AG08395 (cell line): ENCODE results near the gene WDR17.

Experiments
- DNase-seq: peaks from one replicate; pipeline ENCODE4 v3.0.0; 2012; ENCODE audit warnings: mixed read lengths, low spot score

Gene WDR17

GRCh38 chr4:176065435-176066291, at the start of gene WDR17:
Gene WDR17, plus strand, starts transcription at chr4:176065841. Its CDS starts 45,740 bp downstream, at chr4:176111581.
- DNase-seq: peak; percentile 84

- no peak for DNase-seq
Measured at GRCh38 chr4:176016601-176017000, 49.0 kb upstream of the WDR17 start.

- DNase-seq: no peak
Measured at GRCh38 chr4:176020481-176021085, 45.1 kb upstream of the WDR17 start.

GRCh38 chr4:176030391-176030790, 35.2 kb upstream of the WDR17 start:
- no peak for DNase-seq

- DNase-seq: no peak
Measured at GRCh38 chr4:176031922-176032321, 33.7 kb upstream of the WDR17 start.

- DNase-seq: no peak
Measured at GRCh38 chr4:176032454-176032853, 33.2 kb upstream of the WDR17 start.

GRCh38 chr4:176034499-176034898, 31.1 kb upstream of the WDR17 start:
- peak; percentile 33 for DNase-seq

- no peak for DNase-seq
Measured at GRCh38 chr4:176034936-176035335, 30.7 kb upstream of the WDR17 start.

GRCh38 chr4:176036585-176037205, 28.9 kb upstream of the WDR17 start:
- no peak for DNase-seq

- DNase-seq: no peak
Measured at GRCh38 chr4:176038789-176039188, 26.9 kb upstream of the WDR17 start.

GRCh38 chr4:176042195-176042594, 23.4 kb upstream of the WDR17 start:
- no peak for DNase-seq

GRCh38 chr4:176043838-176044588, 21.6 kb upstream of the WDR17 start:
- no peak for DNase-seq

- no peak for DNase-seq
Measured at GRCh38 chr4:176044589-176044951, 21.1 kb upstream of the WDR17 start.

GRCh38 chr4:176048631-176049030, 17.0 kb upstream of the WDR17 start:
- no peak for DNase-seq

GRCh38 chr4:176052744-176053143, 12.9 kb upstream of the WDR17 start:
- no peak for DNase-seq

- DNase-seq: no peak
Measured at GRCh38 chr4:176053785-176054184, 11.9 kb upstream of the WDR17 start.

- no peak for DNase-seq
Measured at GRCh38 chr4:176054942-176055341, 10.7 kb upstream of the WDR17 start.

- no peak for DNase-seq
Measured at GRCh38 chr4:176063718-176064117, 1.9 kb upstream of the WDR17 start.

GRCh38 chr4:176064539-176064938, 1.1 kb upstream of the WDR17 start:
- no peak for DNase-seq

GRCh38 chr4:176066757-176067156, 1.1 kb downstream of the WDR17 start:
- no peak for DNase-seq

GRCh38 chr4:176077561-176077960, 11.9 kb downstream of the WDR17 start:
- no peak for DNase-seq

GRCh38 chr4:176084769-176085168, 19.1 kb downstream of the WDR17 start:
- no peak for DNase-seq
